Measurements from ENCODE around the gene SNAI1.

DNA sequence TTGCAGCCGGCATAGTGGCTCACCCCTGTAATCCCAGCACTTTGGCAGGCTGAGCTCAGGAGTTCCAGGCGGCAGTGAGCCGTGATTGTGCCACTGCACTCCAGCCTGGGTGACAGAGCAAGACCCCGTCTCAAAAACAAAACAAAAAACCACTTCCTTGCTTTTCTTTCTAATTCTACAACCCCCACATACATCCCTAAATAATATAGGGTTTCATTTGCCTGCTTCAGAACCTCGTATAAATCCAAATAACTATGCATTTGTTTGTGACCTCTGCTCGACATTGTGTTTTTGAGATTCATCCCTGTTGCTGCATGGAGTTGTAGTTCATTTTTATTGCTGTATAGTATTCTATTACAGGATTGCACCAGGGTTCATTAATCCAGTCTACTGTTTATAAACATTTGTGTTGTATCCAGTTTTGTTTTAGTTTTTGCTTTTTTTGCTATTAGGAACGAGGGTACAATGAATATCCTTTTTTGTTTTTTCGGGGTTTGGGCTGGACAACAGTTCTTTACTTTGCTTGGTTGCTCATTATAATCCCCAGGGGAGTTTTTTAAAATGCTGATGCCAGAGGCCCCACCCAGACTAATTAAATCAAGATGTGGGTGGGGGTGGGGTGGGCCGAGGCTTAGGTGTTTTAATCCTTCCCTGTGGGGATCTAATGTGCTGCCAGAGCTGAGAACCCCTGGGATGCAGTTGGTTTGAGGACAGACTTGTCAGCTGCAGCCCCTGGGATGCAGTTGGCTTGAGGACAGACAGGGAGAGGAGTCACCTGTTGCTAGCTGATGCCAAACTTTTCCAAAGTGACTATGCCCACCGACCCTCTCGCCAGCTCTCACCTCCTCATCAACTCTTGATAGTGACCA is 2.4 kb upstream of the SNAI1 start:
- TF ChIP-seq TCF12 (IDR thresholded peaks at IDR 0.05; ENCODE audit: low read depth) (no peak), YY1 (IDR thresholded peaks at IDR 0.05; ENCODE audit: low read depth) (no peak), EP300 (IDR thresholded peaks at IDR 0.05; ENCODE audit: borderline replicate concordance) (no peak), TAF1 (IDR thresholded peaks at IDR 0.05; ENCODE audit: low read depth) (no peak), EGR1 (IDR thresholded peaks at IDR 0.05) (no peak), CEBPB (IDR thresholded peaks at IDR 0.05) (no peak), TEAD4 (IDR thresholded peaks at IDR 0.05) (no peak), CREB1 (IDR thresholded peaks at IDR 0.05; ENCODE audit: low read depth) (no peak)
- TF ChIP-seq, protein P1, sequence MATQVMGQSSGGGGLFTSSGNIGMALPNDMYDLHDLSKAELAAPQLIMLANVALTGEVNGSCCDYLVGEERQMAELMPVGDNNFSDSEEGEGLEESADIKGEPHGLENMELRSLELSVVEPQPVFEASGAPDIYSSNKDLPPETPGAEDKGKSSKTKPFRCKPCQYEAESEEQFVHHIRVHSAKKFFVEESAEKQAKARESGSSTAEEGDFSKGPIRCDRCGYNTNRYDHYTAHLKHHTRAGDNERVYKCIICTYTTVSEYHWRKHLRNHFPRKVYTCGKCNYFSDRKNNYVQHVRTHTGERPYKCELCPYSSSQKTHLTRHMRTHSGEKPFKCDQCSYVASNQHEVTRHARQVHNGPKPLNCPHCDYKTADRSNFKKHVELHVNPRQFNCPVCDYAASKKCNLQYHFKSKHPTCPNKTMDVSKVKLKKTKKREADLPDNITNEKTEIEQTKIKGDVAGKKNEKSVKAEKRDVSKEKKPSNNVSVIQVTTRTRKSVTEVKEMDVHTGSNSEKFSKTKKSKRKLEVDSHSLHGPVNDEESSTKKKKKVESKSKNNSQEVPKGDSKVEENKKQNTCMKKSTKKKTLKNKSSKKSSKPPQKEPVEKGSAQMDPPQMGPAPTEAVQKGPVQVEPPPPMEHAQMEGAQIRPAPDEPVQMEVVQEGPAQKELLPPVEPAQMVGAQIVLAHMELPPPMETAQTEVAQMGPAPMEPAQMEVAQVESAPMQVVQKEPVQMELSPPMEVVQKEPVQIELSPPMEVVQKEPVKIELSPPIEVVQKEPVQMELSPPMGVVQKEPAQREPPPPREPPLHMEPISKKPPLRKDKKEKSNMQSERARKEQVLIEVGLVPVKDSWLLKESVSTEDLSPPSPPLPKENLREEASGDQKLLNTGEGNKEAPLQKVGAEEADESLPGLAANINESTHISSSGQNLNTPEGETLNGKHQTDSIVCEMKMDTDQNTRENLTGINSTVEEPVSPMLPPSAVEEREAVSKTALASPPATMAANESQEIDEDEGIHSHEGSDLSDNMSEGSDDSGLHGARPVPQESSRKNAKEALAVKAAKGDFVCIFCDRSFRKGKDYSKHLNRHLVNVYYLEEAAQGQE (IDR thresholded peaks at IDR 0.05; ENCODE audit: low read depth): no peak
- TF ChIP-seq, protein P2, sequence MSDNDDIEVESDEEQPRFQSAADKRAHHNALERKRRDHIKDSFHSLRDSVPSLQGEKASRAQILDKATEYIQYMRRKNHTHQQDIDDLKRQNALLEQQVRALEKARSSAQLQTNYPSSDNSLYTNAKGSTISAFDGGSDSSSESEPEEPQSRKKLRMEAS (IDR thresholded peaks at IDR 0.05): no peak
